Muscle of back (tissue), 11 donors: ENCODE measurements around the gene STIM2. TPM values are rescaled to one million over a fixed set of nuclear protein-coding genes. Genes with fewer than 3 reads are reported as not detected.
"Not testable (repeated sequence)": the region's sequence is repeated elsewhere in the genome, so short reads cannot be mapped to it uniquely, and the experiment has no call there.

Experiments
- DNase-seq, 3 donors: peaks; one replicate each; pipeline versions ENCODE4 v3.0.0 to v3.0.0-alpha.2; 2013
- polyA plus RNA-seq, 10 donors: library from polyadenylated mRNA; unstranded; fragments of 120-200 nt; gene quantifications; one replicate each; pipeline ENCODE4 v1.2.1, GENCODE V29; 2013; ENCODE audit not compliant: insufficient read length in 10 of 10

STIM2 gene
- polyA plus RNA-seq, 10 donors, result 37.5 to 68.9 (median 44.7) TPM

DNA sequence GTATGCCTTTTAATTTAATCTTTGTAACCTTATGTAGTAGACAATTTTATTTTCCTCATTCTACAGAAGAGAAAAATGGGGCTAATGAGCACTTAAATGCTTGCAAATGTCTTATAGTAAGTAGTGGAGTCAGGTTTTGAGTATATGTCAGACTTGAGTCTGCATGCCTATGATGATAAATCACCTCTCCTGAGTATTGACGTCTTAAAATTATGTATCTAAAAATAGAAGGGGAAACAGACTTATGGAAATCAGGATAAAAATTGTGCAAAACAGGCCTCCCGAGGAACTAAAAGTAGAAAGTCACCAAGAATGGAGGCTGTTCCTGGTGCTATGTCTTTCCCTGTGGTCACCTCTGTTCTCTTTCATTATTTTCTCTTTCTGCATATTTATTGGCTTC, 92.7 kb downstream of the STIM2 start:
- DNase-seq, result peak in 1 of 3 donors; percentile 22

DNA sequence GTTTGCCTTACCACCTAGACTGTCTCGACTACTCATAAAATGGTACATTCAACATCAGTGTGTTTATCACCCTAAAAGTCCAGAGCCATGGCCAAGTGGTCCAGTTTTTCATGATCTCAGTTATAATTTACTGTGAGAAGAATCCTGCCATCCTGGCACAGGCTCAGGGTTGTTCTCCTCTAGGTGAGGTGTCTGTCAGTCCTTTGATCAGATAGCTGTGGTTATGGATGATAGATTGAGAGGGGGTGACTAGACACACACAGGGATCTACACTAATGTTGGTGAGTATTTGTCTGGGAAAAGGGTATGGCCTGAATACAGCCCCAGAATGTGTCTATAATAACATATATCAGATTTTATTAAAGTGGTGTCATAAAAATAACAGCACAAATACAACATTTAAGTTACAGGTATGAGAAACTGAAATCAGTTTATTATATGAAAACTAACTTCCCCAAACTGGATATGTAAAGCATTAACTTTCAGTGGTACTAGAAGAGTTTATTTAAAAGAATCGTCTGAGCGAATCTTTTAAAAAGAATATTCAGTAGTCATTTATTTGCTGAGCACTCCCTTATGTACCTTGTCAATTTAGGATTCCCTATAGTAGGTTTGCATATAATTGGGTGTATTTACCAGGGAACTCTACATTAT, 93.3 kb downstream of the STIM2 start:
- no peak for DNase-seq

DNA sequence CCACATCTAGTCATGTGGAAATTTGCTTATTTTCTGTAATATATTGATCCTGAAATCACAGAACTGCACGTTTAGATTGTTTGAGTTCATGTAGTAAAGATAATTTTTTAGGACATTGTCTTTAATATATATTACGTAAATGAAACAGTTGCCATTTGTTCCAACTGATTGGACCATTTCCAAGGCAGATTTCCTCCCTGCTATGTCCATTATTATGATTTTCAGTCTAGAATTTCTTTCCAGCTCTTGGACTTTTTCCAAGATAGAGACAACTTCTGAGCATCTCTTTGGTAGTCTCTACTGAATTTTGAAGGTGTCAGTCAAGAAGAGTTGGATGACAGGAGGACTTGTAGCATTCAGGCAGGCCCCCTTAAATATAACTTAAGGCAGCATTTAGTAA, 94.6 kb downstream of the STIM2 start:
- peak in 1 of 3 donors; percentile 47 for DNase-seq

DNA sequence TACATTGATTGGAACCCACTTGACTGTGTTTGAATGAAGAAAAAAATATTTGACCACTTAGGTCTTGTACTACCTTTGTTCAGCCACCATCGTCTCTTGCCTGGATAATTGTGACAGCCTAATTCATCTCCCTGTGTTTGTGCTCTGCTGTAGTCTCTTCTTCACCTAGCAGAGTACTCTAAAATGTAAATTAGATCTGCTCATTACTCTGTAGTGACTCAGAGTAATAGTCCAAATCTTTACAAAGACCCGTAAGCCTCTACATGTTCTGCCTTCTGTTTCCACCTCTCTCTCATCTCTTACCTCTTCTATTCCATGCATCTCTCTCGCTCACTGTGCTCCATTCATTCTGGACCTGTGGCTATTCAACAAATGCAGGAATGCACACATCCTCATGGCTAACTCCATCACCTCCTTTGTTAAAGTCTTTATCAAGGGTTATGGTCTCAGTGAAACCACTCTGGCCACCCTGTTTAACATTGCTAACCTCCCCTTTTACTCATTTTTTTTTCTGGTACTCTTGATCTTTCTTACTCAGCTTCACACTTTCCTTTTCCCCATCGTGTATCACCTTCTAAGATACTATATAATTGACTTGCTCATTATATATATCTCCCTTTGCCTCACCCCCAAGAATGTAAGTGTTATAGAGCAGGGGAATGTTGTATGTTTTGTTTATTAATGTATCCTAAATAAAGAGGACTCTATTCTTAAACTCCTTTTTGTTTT, 98.4 kb downstream of the STIM2 start:
- no peak for DNase-seq

DNA sequence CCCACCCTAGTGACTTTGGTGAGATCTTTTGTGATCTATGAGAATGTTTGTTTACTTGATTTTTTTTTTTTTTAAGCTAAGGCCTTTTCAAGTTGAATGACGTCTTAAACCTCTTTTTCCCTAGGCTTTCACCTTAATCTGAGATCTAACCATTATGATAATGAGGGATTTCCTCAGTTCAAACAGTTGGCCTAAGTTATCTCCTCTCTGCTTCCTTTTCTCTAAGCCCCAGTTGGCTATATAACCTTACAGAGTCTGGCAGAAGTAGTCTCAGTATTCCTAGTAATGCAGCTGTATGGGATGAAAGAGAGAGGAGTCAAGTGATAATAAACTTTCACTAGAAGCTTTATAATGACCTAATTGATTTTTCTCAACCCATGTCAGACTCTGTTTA, 99.0 kb downstream of the STIM2 start:
- no peak for DNase-seq

DNA sequence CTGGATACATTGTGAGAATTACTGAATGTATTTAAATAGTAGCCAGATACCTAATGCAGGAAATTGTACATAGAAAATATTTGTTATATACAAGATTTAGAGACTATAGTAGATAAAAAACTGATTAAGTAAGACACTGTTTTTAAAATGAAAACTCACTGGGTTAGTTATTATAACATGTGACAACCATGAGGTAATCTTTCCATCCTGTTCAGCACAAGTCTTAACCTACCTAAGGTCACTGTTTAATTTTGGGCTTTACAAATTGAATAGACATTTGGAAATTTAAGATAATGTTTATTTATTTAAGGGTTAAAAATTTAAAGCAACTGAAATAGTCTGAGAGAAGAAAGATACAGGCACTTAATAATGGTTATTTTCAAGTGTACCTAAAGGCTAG, 102.1 kb downstream of the STIM2 start:
- no peak for DNase-seq

DNA sequence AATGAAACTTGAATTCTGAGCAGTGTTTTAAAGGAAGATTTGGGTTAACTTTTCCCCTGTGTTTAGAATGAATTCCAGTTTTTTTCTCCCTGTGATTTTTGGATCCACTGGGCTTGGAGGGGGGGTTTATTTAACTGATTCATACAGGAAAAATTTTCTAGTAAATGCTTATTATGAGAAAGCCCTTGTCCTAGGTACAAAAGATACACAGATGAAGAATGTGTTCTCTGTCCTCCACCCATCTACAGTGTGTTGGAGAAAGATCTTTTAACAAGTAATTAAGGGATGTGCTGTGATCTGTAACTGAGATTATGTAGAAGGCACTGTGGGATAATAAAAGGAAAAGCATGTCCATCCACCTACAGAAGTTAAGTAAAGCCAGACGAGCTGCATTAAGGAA, 103.9 kb downstream of the STIM2 start:
- peak in 1 of 3 donors; percentile 26 for DNase-seq

DNA sequence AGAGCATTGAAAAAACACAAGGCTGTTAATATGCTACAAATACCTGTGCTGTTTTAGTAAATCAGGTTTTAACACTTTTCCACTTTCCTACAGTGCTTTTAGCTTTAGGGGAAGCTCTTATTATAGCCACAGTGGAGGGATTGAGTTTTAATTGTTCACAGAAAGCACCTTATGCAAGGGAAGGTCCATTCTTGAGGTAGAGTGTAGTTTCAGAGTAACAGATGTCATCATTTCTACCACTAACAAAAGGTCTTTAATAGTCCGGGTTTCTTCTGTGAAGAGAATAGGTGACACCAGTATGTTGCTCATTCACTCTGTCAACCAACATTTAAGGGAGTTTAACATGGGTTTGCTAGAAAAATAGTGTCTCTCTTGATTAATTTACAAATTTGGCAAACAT, 104.4 kb downstream of the STIM2 start:
- no peak for DNase-seq

DNA sequence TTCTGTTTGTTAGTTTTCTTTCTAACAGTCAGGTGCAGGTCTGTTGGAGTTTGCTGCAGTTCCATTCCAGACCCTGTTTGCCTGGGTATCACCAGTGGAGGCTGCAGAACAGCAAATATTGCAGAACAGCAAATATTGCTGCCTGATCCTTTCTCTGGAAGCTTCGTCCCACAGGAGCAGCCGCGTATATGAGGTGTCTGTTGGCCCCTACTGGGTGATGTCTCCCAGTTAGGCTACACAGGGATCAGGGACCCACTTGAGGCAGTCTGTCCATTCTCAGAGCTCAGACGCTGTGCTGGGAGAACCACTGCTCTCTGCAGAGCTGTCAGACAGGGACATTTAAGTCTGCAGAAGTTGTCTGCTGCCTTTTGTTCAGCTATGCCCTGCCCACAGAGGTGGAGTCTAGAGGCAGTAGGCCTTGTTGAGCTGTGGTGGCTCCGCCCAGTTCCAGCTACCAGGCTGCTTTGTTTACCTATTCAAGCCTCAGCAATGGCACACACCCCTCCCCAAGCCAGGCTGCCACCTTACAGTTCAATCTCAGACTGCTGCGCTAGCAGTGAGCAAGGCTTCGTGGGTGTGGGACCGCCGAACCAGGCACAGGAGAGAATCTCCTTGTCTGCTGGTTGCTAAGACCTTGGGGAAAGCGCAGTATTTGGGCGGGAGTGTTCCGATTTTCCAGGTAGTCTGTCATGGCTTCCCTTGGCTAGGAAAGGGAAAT, 115.0 kb downstream of the STIM2 start:
- DNase-seq, result not testable (repeated sequence)

DNA sequence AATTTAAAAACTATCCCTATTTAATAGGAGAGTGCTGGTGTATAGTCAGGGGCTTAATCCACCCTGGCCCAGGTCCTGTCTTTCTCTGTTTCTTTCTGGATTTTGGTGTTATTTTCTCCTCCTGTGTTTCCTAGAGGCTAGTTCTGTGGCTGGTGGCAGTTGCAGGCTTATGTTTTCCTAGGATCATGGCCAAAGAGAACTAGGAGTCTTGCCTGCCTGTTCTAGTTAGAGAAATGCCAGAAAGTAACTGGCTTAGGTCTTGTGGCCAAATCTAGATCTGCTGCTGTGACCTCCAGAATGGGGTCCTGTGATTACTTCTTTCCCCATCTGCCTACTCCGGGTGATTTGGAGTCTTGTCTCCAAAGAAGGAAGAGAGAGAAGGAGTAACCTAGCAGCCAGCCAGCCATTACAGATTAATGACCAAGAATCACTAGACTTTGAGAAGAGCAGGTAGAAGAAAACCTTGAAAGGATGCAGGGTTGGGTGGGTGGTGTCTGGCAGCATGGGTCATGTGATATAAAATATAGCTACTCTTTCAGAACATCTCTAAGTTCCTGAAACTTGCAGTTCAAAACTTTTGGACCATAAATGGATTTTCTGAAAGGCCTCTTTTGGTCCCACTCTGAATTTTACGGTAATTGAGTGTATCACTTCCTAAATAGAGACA, 117.9 kb downstream of the STIM2 start:
- DNase-seq, result no peak

DNA sequence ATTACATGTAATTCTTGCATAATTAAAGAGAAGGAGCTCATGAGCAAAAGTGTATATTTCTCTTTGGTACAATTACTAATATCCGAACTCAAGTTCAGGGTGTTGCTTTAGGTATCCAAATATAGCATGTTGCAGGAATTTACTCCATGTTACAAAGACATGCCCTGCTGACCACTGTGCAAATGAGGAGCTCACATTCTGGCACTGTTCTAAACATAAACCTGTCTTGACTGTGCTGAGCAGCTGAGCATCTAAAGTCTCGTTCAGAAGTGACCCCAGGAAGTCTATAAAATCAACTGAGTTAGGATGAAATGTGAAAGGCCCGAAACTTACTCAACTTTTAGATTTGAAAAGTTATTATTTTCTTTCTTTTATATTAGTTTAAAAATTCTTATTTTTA, 124.3 kb downstream of the STIM2 start:
- peak in 1 of 3 donors; percentile 40 for DNase-seq

DNA sequence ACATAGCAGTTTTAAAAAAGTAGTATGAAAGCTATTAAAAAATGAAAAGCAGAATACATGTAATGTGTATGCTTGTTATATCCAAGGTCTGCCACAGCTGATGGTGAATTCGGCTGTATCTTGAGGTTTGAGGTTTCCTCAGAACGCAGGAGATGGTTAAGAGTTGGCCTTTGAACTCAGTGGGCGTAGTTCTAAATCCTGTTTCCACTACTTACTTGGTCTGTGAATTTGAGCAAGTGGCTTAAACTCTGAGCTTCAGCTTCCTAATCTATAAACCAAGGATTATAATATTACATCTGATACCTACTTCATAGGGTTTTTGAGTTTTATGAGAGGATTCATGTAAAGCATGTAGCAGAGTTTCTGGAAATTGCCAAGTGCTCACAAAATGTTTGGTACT, 125.2 kb downstream of the STIM2 start:
- no peak for DNase-seq

DNA sequence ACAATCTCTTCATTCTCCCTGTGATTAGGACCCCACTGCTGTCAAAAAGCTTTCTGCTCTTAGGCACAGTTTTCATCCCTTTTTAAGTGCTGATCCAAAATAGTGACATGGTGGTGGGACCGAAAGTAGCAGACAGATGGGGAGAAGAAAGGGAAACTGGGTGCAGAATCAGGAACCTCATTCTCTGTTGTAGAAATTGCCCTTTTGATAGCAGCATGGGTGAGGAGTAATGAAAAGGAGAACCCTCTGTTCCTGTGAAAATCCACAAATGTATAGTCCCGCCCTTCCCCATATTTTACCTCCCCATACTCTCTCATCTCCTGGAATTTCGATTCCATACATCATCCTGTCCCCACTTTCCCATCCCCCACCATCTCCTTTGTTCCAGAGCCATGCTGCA, 126.5 kb downstream of the STIM2 start:
- DNase-seq, result no peak

DNA sequence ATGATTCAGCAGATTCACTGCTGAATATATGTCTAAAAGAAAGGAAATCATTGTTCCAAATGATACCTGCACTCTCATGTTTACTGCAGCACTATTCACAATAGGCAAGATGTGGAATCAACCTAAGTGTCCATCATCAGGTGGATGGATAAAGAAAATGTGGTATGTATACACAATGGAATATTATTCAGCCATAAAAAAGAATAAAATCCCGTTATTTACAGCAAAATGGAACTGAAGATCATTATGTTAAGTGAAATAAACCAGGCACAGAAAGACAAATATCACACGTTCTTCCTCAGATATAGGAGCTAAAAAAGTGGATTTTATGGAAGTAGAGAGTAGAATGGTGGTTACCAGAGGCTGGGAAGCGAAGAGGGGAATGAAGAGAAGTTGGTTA, 130.4 kb downstream of the STIM2 start:
- DNase-seq, result no peak

DNA sequence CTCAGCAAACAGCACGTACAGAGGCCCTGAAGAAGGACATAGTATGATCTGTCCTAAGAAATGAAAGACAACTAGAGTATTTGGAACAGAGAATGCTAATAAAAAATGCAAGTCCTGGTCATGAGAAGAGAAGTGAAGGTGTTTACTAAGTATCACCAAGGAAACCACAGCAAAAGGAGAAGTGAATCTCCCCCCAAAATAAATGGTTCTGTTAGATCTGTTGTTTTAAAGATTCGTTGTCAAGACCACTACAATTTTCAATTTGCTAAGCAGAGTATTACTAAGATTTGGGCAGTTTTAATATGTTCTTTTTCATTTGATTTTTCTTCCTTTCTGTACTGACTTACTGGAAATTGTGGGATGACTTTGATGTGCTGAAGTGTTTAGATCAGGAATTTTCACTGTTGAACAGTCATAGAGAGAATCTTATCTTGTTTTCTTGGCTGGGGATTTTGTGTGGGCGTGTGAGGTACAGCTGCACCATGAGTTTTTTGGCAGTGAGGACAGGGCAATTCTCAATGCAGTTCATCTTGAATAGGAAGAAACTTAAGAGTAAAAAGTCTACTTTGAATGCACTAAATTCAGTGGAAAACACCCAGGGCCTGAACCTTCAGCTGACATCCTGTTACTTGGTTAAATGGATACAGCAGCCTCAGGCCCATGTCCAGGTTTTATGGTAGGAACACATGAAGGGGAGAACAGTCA, 132.2 kb downstream of the STIM2 start:
- DNase-seq, result peak; percentile 54 to 86 (median 70)

DNA sequence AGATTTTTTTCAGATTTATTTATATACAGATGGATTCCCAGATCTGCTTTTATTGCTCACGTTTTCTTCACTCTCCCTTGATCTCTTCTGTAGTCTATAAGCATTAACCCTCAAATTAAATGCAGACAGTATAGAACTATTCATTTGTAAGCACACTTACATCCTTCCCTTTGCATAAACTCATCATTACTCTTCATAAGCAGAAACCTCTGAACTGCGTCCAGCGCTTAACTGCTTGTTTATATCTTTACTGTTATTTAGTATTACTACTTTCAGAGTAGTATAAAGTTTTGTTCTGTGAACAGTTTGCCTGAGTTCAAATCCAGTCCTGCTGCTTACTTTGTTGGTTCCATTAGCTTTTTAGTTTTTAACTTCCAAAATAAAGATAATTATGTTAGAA, 132.9 kb downstream of the STIM2 start:
- no peak for DNase-seq

DNA sequence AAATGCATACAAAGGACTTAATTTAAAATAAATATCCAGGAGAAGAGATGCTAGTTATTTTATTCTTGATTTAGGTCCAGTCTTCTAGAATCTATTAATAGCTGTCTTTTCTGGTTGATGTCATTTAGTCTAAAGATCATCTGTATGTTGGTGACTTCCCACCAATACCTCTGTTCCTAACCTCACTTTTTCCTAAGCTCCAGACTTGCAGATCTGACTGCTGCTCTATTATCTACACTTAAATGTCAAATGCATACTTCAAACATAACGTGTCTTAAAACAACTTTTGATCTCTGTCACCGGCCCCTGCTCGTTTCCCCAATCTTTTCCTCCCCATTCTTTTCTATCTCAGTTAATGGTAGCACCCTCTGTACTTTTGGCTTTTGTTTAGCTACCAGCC, 133.3 kb downstream of the STIM2 start:
- no peak for DNase-seq

DNA sequence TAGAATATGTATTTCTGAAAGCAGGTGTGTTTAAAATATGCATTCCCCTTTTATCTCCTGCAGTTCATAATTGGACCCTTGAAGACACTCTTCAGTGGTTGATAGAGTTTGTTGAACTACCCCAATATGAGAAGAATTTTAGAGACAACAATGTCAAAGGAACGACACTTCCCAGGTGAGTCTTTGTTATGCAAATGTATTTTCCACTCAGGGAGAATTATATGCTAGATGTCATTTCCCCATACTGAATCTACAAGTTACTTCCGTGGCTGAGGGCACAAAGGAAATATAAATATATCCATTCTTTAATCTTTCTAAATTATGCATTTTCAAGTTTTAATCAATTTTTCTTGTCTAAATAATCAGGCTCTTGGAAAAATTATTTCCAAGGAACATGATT, 134.7 kb downstream of the STIM2 start:
- DNase-seq, result no peak

DNA sequence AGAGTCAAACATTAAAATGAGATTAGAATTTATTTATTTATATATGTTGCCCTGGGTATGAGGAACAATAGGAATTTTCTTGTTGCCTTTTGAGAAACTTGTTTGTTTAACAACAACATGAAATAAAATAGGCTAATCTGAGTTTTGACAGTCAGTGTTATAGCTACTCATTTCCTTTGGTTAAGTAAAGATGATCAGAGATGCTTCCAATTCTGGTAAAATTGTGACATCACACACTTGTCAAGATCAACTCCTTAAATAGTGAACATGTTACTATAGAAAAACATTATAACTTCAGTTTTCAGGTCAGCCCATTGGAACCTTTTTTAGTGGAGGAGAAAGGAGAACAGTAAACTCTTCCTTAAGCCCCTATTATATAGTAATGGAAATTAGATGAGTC, 136.1 kb downstream of the STIM2 start:
- no peak for DNase-seq

DNA sequence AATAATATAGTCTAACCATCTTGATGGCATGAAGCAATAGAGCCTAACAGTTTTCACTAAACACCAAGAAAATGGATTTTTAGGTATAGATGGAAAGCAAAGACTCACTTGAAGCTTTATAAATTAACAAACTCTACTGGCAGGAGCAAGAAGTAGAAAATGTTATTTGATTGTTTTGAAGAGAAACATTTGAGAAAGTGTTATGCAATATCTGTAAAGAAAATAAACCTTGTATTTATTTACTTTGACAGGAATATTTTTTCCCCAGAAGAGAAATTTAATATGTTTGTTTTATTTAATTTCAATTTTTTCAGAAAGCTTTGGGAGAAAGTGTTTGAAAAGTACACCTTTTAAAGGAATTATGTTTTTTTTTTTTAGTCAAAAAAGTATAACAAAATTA, 139.0 kb downstream of the STIM2 start:
- no peak for DNase-seq

DNA sequence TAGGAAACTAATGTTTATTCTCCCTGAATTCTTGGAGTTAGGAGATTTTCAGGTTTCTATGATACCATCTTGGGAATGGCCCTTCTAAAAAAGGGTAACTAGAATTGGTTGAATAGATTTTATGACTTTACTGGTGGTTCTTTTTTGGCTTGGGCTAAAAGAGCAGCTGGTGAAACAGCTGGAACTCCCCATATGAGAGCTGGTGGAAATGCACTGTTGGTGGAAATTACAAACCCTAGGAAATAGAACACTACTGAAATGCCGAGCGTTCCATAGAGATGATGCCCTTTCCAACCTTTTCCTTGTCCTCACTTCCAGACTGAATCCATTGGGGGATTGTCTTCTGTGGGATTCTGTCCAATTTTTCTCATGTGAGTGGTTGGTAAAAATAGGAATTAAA, 139.5 kb downstream of the STIM2 start:
- peak in 1 of 3 donors; percentile 63 for DNase-seq

DNA sequence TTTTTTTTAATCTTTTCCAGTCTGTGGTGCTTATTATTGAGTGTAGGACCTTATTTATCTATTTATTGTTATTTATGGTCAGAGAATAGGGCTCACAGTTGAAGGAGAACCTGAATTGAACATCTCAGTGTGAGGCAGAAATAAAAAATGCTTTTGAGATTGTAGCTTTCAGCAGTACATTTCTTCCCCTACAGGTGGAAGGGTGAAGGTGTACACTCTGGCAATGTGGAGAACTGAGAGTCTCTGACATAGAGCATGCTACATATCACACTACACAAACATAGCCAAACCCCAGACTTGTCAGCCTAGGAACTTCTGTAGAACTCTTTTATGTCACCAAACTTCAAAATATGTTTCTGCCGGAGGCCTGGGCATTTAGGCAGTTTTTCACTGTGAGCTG, 140.2 kb downstream of the STIM2 start:
- no peak for DNase-seq
